HG02840 (cell line): ENCODE measurements around the gene NAA60.
"Not testable (repeated sequence)": the region's sequence is repeated elsewhere in the genome, so short reads cannot be mapped to it uniquely, and the experiment has no call there.

Experiments used
- ATAC-seq: cut with Tn5 transposase; IDR thresholded peaks from one replicate; pipeline ENCODE4 v1.9.1; 2021; ENCODE audit warnings: mild to moderate bottlenecking, moderate library complexity, moderate number of reproducible peaks; ENCODE audit not compliant: unreplicated experiment, low FRiP score

The NAA60 gene

DNA sequence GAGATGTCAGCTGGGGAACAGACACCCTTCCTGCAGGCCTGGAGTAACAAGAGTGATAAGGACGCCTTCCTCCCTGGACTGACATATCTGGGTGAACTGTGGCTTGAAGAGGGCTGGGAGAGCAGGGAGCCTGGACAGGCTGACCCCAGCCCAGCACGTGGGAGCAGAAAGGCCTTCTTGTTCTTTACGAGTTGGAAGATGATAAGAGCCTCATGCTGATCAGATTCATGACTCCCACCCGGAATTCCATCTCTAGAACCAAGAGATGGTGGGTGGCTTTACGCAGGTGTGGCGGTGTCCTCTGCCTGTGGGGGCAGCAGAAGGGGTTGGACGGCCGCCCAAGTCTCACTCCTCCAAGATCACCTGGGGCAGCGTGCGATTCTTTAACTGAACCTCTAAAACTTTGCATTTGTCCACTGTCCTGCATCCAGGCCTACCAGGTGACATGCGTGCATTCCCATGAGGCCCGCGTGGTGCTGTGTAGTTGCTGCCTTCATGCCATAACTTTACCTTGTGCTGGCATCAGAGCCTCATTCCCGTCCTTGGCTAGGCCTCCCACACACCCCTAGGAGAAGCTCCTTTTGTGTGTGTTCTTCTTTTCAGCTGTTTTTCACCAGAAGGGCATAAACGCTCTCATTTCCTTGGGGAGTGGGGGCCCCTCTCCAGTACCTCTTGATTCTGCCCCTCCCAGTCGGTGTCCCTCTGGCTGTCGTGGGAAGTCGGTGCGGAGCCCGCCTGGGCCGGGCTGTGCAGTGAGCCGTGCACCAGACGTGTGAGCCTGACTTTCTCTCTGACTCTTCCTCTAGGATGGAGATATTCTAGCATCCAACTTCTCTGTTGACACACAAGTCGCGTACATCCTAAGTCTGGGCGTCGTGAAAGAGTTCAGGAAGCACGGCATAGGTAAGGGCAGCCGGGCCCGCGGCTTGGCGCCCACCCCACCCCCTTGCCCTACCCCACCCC lies 38.5 kb downstream of the NAA60 start:
- ATAC-seq = no peak

DNA sequence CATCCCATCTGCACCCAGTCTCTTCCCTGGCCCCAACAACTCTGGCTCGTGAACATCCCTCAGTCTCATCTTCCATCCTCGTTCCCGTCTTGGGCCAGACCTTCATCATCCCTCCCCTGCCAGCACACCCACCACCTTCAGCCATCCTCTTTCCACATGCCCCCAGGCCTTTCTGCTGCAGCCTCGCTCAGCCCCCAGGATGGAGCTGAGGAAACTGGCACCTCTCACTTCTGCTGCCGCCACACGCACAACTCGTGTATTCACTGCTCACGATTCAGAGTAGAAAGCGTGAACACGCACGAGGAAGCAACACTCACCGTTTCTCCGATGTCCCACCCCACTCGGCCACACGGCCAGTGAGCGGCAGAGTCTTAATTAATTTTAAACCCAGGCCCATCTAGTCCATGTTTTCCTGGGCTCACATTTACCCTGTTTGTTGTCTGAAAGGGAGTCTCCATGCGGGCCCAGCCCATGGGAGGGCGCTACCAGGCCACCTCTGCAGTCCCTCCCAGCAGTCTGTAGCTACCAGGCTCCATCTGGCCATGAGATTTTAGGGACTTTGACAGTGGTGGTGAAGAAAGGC lies 39.3 kb downstream of the NAA60 start:
- no peak for ATAC-seq

DNA sequence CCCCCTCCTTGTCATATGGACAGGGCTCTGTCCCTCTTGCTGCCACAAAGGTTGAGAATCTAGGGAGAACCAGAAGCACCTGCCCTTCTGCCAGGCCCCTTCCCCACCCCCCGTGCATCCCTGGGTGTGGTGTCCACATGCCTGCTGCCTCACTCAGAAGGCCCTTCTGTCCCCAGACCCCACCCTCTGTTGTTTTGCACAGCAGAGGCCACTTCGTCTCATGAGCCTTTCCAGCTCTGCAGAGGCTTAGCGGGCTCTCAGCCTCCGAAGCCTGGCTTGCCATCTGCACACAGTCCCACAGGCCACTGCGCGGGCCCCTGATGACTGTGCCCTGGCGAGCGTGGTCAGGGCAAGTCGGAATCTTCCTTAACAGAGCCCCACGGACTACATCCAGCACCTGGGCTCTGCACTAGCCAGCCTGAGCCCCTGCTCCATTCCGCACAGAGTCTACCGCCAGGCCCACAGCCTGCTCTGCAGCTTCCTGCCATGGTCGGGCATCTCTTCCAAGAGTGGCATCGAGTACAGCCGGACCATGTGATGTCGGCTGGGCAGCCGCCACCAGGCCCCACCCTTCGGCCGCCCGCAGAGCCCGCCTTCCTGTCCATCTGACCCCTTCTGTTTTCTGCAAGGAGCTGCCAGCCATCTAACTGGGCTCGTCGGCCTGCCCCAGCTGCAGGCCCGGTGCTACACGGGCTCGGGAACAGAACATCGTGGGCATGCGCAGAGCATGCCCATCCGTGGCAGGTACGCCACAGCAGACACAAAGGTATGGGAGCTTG lies 41.0 kb downstream of the NAA60 start:
- ATAC-seq = no peak

DNA sequence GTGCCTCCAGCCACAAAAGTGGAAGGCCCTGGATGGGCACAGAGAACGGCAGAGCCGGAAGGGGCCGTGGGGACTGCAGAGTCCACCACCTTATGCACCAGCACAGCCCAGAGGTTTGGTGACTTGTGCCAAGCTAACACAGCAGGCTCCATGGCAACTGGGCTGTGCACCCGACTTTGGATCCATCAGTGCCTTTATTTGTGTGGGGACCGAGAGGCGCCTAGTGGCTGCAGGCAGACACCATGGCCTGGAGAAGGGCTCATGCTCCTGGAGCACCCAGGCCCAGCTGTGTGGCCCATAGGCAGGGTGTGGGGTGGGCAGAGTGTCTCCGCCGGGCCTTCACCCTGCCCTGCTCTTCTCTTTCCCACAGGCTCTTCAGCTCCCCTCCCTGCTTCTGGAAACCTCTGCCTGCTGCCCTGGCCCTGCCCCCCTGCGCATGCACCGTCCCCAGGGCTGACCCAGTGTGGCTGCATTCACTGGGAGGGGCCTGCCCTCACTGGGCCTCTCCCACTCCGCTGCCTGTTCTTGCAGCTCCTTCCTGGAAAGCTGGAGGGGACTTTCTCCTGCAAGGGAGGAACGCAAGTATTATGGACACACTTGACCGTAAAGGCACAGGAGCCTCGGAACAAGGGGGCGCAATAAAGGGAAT lies 41.7 kb downstream of the NAA60 start:
- no peak for ATAC-seq

DNA sequence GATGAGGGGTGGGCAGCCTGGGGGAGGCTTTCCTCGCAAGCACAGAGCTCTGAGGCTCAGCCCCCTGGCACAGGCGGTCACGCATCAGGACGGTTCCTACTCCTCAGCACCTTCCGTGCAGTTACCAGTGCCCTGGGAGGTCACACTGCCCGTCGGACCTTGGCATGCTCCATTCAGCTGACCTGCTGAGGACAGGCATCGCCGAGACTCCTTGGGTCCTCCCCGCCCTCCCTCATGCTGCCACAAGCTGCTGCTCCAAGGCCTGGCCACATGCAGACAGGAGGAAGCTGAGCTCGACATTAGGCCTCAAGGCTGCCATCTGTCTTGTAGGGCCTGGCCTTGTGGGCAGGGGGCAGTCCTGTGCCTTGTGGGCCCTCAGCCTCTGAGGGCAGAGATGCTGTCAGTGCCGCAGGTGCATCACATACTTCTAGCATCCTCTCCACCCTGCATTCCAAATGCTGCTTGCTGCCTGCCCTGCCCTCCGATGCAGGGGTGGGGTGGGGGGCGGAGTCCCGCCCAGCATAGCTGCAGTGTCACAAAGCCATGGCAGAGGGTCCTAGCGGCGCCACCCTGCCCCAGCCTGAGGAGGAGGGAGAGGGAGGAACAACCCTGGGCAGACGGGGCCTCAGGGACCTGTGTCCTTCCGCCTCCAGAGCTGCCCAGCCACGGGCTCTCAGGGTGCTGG lies 42.5 kb downstream of the NAA60 start:
- ATAC-seq = no peak

DNA sequence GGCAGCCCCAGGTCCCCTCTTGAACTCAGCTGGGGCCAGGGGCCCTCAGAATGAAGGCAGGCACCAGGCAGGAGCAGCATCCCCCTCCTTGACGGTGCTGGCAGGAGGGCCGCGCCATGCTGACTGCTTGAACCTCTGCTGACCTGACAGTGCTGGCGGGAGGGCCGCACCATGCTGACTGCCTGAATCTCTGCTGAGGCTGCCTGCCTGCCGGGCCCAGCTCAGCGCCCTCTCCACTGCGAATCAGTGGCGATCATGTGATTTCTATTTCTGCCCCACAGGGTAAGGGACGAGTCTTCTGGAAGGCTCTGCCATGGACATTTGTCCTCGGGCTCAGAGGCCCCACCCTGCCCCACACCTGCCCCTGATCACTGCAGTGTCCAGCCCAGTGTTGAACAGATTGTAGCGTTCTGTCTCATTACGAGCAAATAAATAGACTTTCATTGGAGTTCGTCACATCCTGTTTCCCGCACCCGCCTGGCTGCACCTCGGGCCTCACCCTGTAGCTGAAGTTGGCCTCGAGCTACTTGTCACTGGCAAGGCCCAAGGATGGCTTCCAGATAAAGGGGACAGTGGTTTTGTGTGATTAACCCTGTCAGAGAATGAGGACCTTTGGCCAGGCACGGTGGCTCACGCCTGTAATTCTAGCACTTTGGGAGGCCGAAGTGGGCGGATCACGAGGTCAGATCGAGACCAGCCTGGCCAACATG lies 43.2 kb downstream of the NAA60 start:
- no peak for ATAC-seq

DNA sequence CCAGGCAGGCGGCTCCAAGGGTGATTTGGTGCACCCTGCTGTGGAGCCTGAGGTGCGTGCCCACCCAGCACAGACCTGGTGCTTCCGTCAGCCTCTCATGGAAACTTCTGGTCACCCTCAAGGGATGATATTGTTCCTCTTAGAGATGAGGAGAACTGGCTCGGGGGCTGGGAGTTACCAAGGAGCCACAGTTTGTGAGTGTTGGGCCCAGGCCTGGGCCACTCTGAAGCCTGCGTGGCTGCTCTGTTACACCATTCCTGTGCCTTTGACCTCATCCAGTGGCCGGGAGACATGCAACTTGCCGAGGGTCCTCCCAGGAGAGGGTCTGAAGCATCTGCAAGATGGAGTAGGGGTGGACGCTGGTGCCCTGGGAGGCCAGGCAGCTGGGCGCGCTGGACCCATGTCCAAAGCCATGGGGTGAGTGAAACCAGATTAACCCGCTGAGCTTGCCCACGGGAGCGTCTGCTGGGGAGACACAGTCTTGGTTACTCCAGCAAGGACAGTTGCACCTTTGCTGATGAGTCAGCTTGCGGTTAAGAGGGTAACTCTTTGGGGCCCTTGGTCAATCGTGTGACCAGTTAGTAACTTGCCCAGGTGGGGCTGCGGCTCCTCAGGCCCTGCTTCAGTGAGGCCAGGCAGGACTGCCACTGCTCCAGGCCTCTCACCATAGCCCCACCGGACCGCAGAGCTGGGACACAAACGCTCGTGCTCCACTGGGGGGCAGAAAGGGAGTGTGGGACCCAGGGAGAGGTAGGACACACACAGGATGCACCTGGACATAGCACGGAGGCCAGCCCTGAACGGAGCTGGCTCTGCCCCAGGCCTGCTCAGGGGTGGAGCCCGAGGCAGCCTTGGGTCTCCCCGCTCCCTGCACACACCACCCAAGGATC lies 44.3 kb downstream of the NAA60 start:
- no peak for ATAC-seq

DNA sequence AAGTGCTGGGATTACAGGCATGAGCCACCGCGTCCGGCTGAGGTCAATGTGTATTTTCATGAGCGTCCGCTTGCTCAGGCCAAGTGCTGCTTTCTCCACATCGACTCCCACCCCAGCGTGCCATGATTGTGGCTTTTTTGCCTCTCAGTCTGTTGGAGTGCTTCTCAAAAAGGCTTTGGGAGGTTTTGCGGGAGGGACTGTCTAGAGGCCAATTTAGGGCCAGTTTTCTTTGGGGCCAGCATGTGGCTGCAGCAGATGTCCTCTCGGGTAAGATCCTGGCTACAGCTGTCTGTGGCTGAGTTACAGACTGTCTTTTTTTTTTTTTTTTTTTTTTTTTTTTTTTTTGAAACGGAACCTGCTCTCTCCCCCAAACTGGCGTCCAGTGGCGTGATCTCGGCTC lies 45.3 kb downstream of the NAA60 start:
- no peak for ATAC-seq

DNA sequence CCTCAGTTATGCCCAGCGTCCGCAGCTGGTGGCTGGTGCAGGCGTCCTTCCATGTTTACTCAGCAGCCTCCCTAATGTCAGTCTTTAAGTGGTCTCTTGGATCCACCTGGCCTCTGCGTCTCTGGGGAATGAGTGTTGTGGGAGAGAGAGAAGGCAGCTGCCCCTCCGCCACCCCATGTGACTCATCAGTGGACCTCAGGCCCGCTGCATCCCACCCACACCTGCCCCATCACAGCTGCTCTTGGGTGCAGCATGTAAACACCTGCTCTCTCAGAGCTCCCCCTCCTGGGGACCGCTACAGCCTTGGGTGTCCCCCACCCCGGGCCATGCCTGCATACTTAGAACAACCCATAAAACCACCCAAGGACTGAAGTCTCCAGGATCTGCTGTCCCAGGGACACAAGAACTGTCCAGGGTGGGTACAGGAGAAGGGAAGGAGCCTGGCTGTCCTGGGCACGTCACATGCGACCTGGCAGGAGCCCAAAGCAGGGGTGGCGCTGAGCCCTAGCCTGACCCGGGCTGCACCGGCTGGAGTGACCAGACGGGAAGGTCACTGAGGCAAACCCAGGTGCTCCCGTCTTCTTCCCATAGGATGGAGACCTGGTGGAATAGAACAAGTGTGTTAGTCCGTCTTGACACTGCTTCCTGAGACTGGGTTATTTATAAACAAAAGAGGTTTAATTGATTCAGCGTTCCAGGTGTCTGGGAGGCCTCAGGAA lies 47.6 kb downstream of the NAA60 start:
- no peak for ATAC-seq

DNA sequence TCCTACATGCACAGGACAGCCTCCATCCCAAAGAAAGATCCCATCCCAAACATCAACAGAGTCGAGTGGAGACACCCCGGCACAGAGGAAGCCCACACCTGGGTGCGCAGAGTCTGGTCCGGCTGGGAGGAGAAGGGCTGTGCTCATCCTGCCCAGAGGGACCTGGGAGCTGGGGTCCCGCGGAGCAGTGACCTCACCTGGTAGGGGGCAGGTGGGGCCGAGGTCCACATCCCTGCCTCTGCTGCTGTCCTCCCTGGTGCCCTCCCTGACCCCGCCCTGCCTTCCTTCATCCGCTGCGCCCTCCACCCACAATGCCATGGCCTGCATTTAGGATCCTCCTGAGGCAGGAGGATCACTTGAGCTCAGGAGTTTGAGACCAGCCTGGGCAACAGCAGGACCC lies 48.9 kb downstream of the NAA60 start:
- ATAC-seq = no peak

DNA sequence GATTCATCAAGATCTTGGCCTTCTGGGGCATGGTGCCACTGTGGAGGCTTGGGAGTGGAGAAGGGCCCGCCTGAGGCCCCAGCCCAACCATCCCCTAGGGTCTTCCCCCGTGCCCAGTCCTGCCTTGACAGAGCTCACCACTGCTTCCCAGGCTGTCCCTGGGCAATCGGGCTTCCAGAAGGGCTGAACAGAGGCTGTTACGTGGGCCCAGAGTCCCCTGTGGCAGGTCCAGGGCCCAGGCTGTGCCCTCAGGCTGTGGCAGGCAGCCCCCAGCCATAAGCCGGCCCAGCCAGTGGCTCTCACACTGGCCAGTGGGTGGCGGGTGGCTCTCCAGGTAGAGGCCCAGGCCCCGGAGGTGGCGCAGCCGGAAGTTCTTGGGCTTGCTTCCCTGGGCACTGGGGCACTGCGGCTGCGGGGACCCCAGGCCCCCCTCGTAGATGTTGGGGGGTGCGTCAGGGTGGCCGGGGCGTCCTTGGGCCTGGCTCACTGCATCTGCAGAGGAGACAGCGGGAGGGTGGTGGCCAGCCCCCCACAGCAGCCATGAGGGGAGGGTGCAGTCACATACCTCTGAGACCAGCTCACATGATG lies 51.0 kb downstream of the NAA60 start:
- ATAC-seq = no peak

DNA sequence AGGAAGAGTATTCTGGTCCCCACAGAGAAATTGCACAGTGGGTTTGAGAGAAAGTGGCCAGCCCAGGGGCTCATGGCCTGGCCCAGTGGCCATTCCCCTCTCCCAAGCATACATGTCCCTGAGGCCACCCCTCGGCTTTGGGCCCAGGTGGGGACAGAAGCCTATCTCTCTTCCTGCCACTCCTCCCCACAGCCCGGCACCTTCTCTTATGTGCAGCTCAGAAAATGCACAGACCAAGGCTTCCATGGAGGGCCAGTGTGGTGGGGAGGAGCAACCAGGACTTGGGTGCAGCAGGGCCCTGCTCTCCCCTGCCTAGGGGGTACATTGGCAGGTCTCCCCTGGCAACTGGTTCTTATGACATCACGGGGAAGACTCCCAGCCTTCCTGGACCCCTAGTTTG lies 51.7 kb downstream of the NAA60 start, which contains the start of gene C16orf90:
Gene C16orf90 (minus strand): TSS at position 314 of the 400 bp plus-strand sequence. CDS start 68 bp downstream, at position 246.
- ATAC-seq = no peak

DNA sequence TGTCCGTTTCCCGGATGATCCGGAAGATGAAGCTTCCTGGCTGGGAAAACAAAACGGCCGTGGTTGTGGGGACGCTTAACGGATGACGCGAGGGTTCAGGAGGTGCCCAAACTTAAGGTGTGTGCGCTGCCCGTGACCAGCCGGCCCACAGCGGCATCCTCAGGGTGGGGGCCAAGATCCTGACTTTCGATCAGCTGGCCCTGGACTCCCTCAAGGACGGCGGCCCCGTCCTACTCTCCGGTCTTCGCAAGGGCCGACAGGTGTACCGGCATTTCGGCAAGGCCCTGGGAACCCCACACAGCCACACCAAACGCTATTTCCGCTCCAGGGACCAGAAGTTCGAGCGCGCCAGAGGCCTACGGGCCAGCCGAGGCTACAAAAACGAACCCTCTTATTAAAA lies 52.9 kb downstream of the NAA60 start:
- no peak for ATAC-seq

DNA sequence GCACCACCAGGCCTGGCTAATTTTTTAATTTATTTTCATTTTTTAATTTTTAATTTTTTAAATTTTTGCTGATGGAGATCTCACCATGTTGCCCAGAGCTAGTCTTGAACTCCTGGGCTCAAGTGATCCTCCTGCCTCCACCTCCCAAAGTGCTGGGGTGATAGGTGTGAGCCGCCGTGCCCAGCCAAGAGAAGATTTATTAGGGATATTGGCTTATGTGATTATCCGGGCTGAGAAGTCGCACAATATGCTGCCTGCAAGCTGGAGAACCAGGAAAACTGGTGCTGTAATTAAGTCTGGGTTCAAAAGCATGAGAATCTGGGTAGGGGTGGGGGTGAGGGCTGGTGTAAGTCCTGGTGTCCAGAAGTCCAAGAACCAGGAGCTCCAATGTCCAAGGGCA lies 54.3 kb downstream of the NAA60 start:
- ATAC-seq = no peak

DNA sequence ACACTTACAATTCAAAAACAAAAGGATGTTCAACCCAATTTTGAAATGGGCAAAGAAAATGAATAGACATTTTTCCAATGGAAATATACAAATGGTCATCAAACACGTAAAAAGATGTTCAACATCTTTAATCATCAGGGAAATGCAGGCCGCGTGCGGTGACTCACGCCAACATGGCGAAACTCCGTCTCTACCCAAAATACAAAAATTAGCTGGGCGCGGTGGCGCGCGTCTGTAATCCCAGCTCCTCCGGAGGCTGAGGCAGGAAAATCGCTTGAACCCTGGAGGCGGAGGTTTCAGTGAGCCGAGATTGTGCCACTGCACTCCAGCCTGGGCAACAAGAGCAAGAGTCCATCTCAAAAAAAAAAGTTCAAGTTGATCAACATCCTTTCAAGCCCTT lies 55.5 kb downstream of the NAA60 start:
- no peak for ATAC-seq

DNA sequence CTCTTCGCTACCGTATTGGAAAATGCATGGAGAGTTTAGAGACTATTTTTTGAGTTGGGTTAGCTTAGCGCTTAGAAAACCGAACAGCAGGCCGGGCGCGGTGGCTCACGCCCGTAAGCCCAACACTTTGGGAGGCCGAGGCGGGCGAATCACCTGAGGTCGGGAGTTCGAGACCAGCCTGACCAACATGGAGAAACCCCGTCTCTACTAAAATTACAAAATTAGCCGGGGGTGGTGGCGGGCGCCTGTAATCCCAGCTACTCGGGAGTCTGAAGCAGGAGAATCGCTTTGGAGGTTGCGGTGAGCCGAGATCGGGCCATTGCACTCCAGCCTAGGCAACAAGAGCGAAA lies 57.9 kb downstream of the NAA60 start:
- ATAC-seq = not testable (repeated sequence)

DNA sequence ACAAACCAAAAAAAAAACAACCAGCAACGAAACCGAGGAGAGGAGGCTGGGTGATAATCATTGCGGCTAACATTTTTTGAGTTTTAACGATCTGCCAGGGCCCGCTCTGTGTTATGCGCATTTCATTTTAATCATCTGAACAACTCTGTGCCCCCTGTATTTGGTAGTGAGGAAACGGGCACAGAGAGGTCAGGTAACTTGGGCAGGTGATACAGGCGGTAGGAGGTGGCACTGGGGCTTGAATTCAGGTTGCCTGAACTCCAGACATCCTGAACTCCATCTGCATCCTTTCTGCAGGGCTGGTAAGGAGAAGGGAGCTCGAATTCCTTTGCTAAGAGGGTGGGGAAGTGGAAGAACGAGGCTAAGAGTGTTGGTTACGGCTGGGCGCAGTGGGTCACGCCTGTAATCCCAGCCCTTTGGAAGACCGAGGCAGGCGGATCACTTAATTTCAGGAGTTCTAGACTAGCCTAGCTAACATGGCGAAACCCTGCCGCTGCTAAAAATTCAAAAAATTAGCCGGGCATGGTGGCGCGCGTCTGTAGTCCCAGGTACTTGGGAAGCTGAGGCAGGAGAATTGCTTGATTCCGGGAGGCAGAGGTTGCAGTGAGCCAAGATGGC lies 58.4 kb downstream of the NAA60 start:
- no peak for ATAC-seq
